KMS-11 (cell line): ENCODE measurements around the gene ZNF618.

Experiments used
- H2AFZ ChIP-seq: fragments of 200-600 bp; sonication (generic); 2 replicates; pipeline ENCODE4 v1.6.1; 2016; ENCODE audit warnings: antibody characterized with exemption, mixed run types, low read depth
- H3K27ac ChIP-seq: fragments of 200-600 bp; sonication (generic); 2 replicates; pipeline ENCODE4 v1.6.1; 2016; ENCODE audit warnings: mild to moderate bottlenecking, mixed run types
- H3K27me3 ChIP-seq: fragments of 200-600 bp; sonication (generic); 2 replicates; pipeline ENCODE4 v1.6.1; 2017; ENCODE audit warnings: mild to moderate bottlenecking, low read depth, mixed run types, moderate library complexity; ENCODE audit not compliant: insufficient read depth
- H3K36me3 ChIP-seq: fragments of 200-600 bp; sonication (generic); 2 replicates; pipeline ENCODE4 v1.6.1; 2017; ENCODE audit warnings: mild to moderate bottlenecking, mixed run types; ENCODE audit not compliant: insufficient read depth
- H3K4me1 ChIP-seq: fragments of 200-600 bp; sonication (generic); 2 replicates; pipeline ENCODE4 v1.6.1; 2016; ENCODE audit warnings: mild to moderate bottlenecking, low read depth, mixed run types; ENCODE audit not compliant: poor library complexity, severe bottlenecking
- H3K4me2 ChIP-seq: fragments of 200-600 bp; sonication (generic); 2 replicates; pipeline ENCODE4 v1.7.0; 2016; ENCODE audit warnings: mild to moderate bottlenecking, mixed run types
- H3K4me3 ChIP-seq: fragments of 200-600 bp; sonication (generic); IDR thresholded peaks from 2 replicates; pipeline ENCODE4 v1.6.1; 2017; ENCODE audit warnings: low read depth, low read length, mixed read lengths; ENCODE audit not compliant: insufficient read depth
- H3K79me2 ChIP-seq: fragments of 200-600 bp; sonication (generic); 2 replicates; pipeline ENCODE4 v1.6.1; 2016; ENCODE audit warnings: low read depth, mixed run types; ENCODE audit not compliant: insufficient read depth
- H3K9ac ChIP-seq: fragments of 200-600 bp; sonication (generic); 2 replicates; pipeline ENCODE4 v1.6.1; 2016; ENCODE audit warnings: mild to moderate bottlenecking, mixed run types
- H4K20me1 ChIP-seq: fragments of 200-600 bp; sonication (generic); 2 replicates; pipeline ENCODE4 v1.6.1; 2016; ENCODE audit warnings: mild to moderate bottlenecking, mixed run types; ENCODE audit not compliant: insufficient read depth
- CTCF ChIP-seq: fragments of 200-600 bp; sonication (generic); conservative IDR thresholded peaks from 2 replicates; pipeline ENCODE4 v1.6.1; 2017; ENCODE audit warnings: low read depth, mild to moderate bottlenecking, antibody characterized with exemption, low read length, moderate library complexity, mixed read lengths

Gene ZNF618

GRCh38 chr9:113876151-113876992 lies at the start of gene ZNF618:
Gene ZNF618, plus strand, starts transcription at chr9:113876309. Its CDS starts 72 bp downstream, at chr9:113876381.
- Histone ChIP-seq H4K20me1 (no peaks in the 10 kb centered on the region), H3K79me2 (no peaks in the 10 kb centered on the region), H3K4me1 (peaks cover 10% of the 10 kb centered on the region), H2AFZ (peak within 1 kb of the TSS; percentile 92), H3K27me3 (no peaks in the 10 kb centered on the region; the same call in 1 of the 2 replicates), H3K36me3 (no peaks in the 10 kb centered on the region), H3K4me3 (no peak within 1 kb of the TSS), H3K27ac (peak within 1 kb of the TSS; percentile 55), H3K4me2 (peak within 1 kb of the TSS; percentile 46), H3K9ac (peak within 1 kb of the TSS; percentile 98)
- no peak; the same call in 1 of the 2 replicates for TF ChIP-seq CTCF

- Histone ChIP-seq H3K4me1 (no peaks in the 10 kb centered on the region), H3K79me2 (no peaks in the 10 kb centered on the region), H4K20me1 (no peaks in the 10 kb centered on the region), H3K27me3 (no peaks in the 10 kb centered on the region), H3K27ac (no peak overlapping the region), H3K4me2 (no peak overlapping the region), H3K4me3 (no peak overlapping the region), H3K36me3 (no peaks in the 10 kb centered on the region), H3K9ac (no peak overlapping the region), H2AFZ (no peak overlapping the region)
- no peak for TF ChIP-seq CTCF
These were observed 47.9 kb upstream of the ZNF618 start for GRCh38 chr9:113828221-113828620.

GRCh38 chr9:113837334-113837733 lies 38.8 kb upstream of the ZNF618 start:
- Histone ChIP-seq H3K27ac (no peak overlapping the region), H3K9ac (no peak overlapping the region), H4K20me1 (no peaks in the 10 kb centered on the region), H3K36me3 (no peaks in the 10 kb centered on the region), H3K79me2 (no peaks in the 10 kb centered on the region), H3K4me2 (no peak overlapping the region), H2AFZ (no peak overlapping the region), H3K27me3 (no peaks in the 10 kb centered on the region), H3K4me1 (no peaks in the 10 kb centered on the region), H3K4me3 (no peak overlapping the region)
- TF ChIP-seq CTCF, result no peak

GRCh38 chr9:113842086-113842485 lies 34.0 kb upstream of the ZNF618 start:
- no peak overlapping the region for H3K9ac ChIP-seq
- TF ChIP-seq CTCF, result no peak

More at GRCh38 chr9:113842086-113842485, 34.0 kb upstream of the ZNF618 start:
- Histone ChIP-seq H2AFZ (no peak overlapping the region), H3K79me2 (no peaks in the 10 kb centered on the region), H3K4me3 (no peak overlapping the region), H3K27me3 (no peaks in the 10 kb centered on the region), H3K36me3 (no peaks in the 10 kb centered on the region), H3K4me2 (no peak overlapping the region), H3K27ac (no peak overlapping the region), H3K4me1 (no peaks in the 10 kb centered on the region), H4K20me1 (no peaks in the 10 kb centered on the region)
